Measurements from ENCODE around the gene UMODL1. TPM values are rescaled to one million over a fixed set of nuclear protein-coding genes. Genes with fewer than 3 reads are reported as not detected.

UMODL1 gene
- total RNA-seq, 4 donors from 2014 or later: not detected

DNA sequence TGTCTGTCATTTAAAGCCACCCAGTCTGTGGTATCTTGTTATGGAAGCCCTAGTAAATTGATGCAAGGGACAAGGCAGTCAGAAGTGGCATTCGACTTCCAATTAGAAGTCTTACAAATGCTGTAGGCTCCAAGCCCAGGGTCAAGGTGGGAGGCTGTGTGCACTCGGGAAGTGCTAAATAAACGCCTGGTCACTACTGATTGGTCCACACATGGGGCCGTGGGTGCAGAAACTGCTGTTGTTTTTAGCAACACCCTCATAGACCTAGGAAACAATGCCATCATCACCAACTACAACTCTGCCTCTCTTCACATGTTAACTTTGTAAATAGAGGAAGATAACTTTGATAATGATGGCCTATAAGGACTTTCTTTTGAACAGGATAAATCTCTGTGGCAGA is 40.8 kb upstream of the UMODL1 start:
- TF ChIP-seq EP300 (IDR thresholded peaks at IDR 0.05) (no peak), POLR2A (IDR thresholded peaks at IDR 0.05) (no peak)
- TF ChIP-seq, protein P1, sequence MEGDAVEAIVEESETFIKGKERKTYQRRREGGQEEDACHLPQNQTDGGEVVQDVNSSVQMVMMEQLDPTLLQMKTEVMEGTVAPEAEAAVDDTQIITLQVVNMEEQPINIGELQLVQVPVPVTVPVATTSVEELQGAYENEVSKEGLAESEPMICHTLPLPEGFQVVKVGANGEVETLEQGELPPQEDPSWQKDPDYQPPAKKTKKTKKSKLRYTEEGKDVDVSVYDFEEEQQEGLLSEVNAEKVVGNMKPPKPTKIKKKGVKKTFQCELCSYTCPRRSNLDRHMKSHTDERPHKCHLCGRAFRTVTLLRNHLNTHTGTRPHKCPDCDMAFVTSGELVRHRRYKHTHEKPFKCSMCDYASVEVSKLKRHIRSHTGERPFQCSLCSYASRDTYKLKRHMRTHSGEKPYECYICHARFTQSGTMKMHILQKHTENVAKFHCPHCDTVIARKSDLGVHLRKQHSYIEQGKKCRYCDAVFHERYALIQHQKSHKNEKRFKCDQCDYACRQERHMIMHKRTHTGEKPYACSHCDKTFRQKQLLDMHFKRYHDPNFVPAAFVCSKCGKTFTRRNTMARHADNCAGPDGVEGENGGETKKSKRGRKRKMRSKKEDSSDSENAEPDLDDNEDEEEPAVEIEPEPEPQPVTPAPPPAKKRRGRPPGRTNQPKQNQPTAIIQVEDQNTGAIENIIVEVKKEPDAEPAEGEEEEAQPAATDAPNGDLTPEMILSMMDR (IDR thresholded peaks at IDR 0.05): no peak
- no peak for DNase-seq (ENCODE audit: low spot score in 2 of 2)

DNA sequence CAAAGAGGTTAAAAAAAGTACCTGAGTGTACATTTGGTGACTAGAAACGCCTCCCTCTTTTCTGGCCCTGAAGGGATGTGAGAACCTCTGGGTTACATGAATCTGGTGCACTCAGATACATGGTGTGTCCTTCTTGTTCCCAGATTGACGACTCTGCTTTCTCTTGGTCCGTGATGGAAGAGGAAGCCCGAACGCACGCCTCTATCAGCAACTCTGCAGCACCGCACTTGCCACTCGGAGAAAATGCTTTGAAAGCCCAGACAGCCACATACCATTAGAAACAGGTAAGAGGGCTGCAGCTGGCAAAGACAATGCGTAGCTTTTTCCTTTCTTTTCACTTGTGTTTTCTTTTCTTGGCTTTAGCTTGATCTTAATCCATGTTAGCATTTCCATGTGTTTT is 39.9 kb upstream of the UMODL1 start:
- no peak for DNase-seq (ENCODE audit: low spot score in 2 of 2)

More for the DNA sequence above, 40.8 kb upstream of the UMODL1 start:
- 82 to 88% methylated on average over 4 of the region's 4 CpGs for WGBS, 2 donors
- Histone ChIP-seq H3K9me3 (no peaks in the 10 kb centered on the region), H3K27ac (no peak overlapping the region), H3K27me3 (no peaks in the 10 kb centered on the region), H3K4me1 (no peaks in the 10 kb centered on the region), H3K36me3 (no peaks in the 10 kb centered on the region), H3K4me3 (no peak overlapping the region)

DNA sequence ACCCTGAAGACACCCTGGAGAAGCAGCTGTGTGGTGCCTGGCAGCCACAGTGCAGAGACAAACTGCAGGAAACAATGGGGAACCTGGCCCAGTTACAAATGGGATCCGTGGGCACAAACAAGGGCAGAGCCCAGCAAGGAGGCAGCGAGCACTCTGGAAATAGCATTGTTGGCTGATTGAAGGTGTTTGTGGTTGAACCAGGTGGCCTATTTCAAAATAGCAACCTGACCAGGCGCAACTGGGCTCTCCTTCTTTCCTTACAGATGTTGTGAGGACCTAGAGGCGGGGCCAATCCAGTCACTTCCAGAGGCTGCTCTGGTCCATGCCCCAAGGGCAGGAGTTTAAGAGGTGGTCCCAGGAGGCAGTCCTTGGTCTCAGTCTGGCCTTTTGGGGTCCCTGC is 39.3 kb upstream of the UMODL1 start:
- no peak overlapping the region for H3K27ac ChIP-seq
- WGBS, 2 donors: 79 to 87% methylated on average over 4 of the region's 4 CpGs

More for the DNA sequence above, 39.9 kb upstream of the UMODL1 start:
- TF ChIP-seq, protein P1 (IDR thresholded peaks at IDR 0.05): no peak
- no peak for TF ChIP-seq POLR2A (IDR thresholded peaks at IDR 0.05)
- TF ChIP-seq EP300 (IDR thresholded peaks at IDR 0.05): no peak
- Histone ChIP-seq H3K9me3 (no peaks in the 10 kb centered on the region), H3K27me3 (no peaks in the 10 kb centered on the region), H3K4me3 (no peak overlapping the region), H3K36me3 (no peaks in the 10 kb centered on the region), H3K4me1 (no peaks in the 10 kb centered on the region), H3K27ac (no peak overlapping the region)
- WGBS, 2 donors: 75 to 85% methylated on average over 9 of the region's 9 CpGs

DNA sequence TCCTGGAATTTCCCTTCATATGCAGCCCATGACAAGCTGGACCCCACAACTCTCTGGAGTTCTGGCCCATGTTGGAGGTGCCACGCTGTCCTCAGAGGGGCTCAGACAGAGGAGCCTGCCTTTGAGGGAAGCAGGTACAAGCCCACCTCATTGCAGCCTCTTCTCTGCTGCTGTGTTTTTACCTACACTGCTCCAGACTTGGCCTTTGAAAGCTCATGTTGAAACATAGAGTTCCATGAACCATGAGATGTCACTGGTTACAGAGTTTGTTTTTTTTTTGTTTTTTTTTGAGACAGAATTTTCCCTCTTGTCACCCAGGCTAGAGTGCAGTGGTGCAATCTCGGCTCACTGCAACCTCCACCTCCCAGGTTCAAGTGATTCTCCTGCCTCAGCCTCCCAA is 38.9 kb upstream of the UMODL1 start:
- no peaks in the 10 kb centered on the region for H3K4me1 ChIP-seq
- H3K27ac ChIP-seq: no peak overlapping the region
- H3K9me3 ChIP-seq: no peaks in the 10 kb centered on the region
- DNase-seq (ENCODE audit: low spot score in 2 of 2): no peak
- no peak for TF ChIP-seq EP300 (IDR thresholded peaks at IDR 0.05)
- no peak for TF ChIP-seq POLR2A (IDR thresholded peaks at IDR 0.05)
- TF ChIP-seq, protein P1 (IDR thresholded peaks at IDR 0.05): no peak
- no peaks in the 10 kb centered on the region for H3K36me3 ChIP-seq
- 92 to 95% methylated on average over 2 of the region's 2 CpGs for WGBS, 2 donors
- H3K4me3 ChIP-seq: no peak overlapping the region
- no peaks in the 10 kb centered on the region for H3K27me3 ChIP-seq

More for the DNA sequence above, 39.3 kb upstream of the UMODL1 start:
- no peak for DNase-seq (ENCODE audit: low spot score in 2 of 2)
- no peaks in the 10 kb centered on the region for H3K9me3 ChIP-seq
- no peaks in the 10 kb centered on the region for H3K36me3 ChIP-seq
- no peaks in the 10 kb centered on the region for H3K27me3 ChIP-seq
- no peak overlapping the region for H3K4me3 ChIP-seq
- no peaks in the 10 kb centered on the region for H3K4me1 ChIP-seq
- TF ChIP-seq, protein P1 (IDR thresholded peaks at IDR 0.05): no peak
- TF ChIP-seq EP300 (IDR thresholded peaks at IDR 0.05) (no peak), POLR2A (IDR thresholded peaks at IDR 0.05) (no peak)

DNA sequence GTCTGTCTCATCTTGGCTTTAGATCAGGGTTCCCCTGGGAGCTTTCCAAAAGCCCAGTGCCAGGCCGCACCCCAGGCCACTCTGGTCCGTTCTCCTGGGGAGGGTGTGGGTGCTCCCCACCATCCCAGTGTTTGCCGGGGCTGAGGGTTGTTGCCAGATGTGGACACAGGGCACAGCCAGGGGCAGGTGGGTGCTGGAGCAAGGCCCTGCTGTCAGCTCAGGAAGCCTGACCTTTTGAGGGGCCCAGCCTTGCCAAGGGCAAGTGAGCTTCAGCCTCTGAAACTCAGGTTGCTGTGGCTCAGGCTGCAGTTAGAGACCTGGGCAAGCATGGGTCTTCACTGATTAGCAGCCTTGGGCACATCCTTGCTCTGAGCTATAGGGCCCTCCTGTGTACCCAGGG is 38.1 kb upstream of the UMODL1 start:
- WGBS, 2 donors: 79 to 88% methylated on average over 2 to 3 of the region's 3 CpGs
- H3K9me3 ChIP-seq: no peaks in the 10 kb centered on the region
- no peak overlapping the region for H3K4me3 ChIP-seq
- TF ChIP-seq POLR2A (IDR thresholded peaks at IDR 0.05) (no peak), EP300 (IDR thresholded peaks at IDR 0.05) (no peak)
- TF ChIP-seq, protein P1 (IDR thresholded peaks at IDR 0.05): no peak
- no peaks in the 10 kb centered on the region for H3K4me1 ChIP-seq
- no peak for DNase-seq (ENCODE audit: low spot score in 2 of 2)
- H3K27me3 ChIP-seq: no peaks in the 10 kb centered on the region
- no peak overlapping the region for H3K27ac ChIP-seq
- no peaks in the 10 kb centered on the region for H3K36me3 ChIP-seq

All from tibial nerve (tissue), 4 donors.